NB4 (cell line): ENCODE data around the gene PLA2G2F.

Experiments used
- POLR2A ChIP-seq: IDR thresholded peaks from 2 replicates; pipeline ENCODE4 v1.6.1; 2011; ENCODE audit warnings: mild to moderate bottlenecking; ENCODE audit not compliant: insufficient read length; ENCODE audit errors: extremely low read depth
- TF ChIP-seq, protein P1 (sequence below): IDR thresholded peaks from one replicate; pipeline ENCODE4 v1.5.1; 2012; ENCODE audit warnings: low read depth, low read length

GRCh38 chr1:20195462-20195780 is 56.3 kb downstream of the PLA2G2F start:
- TF ChIP-seq, protein P1, sequence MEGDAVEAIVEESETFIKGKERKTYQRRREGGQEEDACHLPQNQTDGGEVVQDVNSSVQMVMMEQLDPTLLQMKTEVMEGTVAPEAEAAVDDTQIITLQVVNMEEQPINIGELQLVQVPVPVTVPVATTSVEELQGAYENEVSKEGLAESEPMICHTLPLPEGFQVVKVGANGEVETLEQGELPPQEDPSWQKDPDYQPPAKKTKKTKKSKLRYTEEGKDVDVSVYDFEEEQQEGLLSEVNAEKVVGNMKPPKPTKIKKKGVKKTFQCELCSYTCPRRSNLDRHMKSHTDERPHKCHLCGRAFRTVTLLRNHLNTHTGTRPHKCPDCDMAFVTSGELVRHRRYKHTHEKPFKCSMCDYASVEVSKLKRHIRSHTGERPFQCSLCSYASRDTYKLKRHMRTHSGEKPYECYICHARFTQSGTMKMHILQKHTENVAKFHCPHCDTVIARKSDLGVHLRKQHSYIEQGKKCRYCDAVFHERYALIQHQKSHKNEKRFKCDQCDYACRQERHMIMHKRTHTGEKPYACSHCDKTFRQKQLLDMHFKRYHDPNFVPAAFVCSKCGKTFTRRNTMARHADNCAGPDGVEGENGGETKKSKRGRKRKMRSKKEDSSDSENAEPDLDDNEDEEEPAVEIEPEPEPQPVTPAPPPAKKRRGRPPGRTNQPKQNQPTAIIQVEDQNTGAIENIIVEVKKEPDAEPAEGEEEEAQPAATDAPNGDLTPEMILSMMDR = no peak
- TF ChIP-seq POLR2A = no peak
